ENCODE results near the gene CALN1. TPM values are rescaled to one million over a fixed set of nuclear protein-coding genes. Genes with fewer than 3 reads are reported as not detected.
"Not testable (repeated sequence)": the region's sequence is repeated elsewhere in the genome, so short reads cannot be mapped to it uniquely, and the experiment has no call there.

Gene CALN1
- total RNA-seq, result 0.24 TPM

GRCh38 chr7:72412121-72412618 is at the start of gene CALN1:
TSS of gene CALN1 (minus strand) at chr7:72412338.
- ATAC-seq, result not testable (repeated sequence)

DNA sequence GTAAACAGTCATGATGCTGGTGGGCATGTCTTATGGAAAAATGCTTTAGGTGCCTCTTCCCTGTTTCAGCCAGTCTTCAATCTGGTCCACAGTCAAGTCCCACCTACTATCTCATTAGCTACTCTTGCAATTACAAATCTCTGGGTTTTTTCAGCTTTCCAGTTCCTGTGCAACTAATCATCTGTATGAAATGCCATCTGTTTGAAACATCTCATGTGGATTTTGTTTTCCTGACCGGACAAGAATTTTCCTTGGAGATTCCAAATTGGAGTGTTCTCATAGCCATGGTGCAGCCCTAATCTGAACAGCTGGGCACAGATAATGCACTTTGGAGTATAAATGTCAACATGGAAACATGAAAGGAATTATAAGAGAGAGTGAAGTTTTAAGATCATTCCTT is 41.3 kb upstream of the CALN1 start:
- no peak for ATAC-seq

DNA sequence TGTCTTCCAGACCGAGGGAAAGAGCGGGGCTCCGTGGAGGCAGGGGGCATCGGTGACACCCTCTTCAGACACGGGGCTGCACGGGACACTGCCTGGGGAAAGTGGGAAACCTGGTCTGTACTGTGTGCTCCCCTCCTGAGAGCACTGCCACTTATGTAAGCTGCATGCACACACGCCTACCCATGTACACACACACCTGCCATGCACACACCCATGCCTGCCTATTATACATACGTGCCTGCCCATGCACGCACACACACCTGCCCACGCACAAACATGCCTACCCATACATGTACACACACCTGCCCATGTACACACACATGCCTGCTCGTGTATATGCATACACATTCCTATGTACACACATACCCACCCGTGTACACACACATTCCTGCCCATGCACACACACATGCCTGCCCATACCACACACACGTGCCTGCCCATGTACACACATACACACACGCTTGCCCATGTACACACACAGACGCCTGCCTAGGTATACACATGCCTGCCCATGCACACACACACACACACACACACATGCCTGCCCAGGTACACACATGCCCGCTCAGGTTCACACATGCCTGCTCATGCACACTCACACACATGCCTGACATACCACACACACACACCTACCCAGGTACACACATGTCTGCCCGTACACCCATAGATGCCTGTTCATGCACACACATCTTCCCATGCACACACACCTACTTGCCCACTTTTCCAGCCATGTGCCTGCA is 35.5 kb upstream of the CALN1 start:
- ATAC-seq, result no peak

- no peak for ATAC-seq
These were observed 34.7 kb upstream of the CALN1 start for GRCh38 chr7:72446591-72447462.

DNA sequence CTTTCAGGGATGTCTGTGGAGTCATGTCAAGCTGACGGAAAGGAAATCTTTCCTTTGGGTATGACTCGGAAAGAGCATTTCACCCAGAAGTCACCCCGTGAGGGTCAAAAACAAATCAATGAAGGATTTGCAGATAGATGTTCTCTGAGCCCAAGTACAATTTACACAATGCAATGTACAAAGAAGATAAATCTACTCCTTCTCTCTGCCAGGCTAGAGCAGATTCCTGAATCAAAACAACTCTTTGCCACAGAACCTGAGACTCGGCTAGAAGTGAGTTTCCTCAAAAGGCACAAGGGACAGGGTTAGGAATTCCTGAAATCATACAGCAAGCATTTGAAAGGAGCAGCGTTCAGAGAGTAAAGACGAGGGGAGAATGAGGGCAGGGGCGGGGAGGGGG is 34.0 kb upstream of the CALN1 start:
- no peak for ATAC-seq

- ATAC-seq, result no peak
These were observed 33.4 kb upstream of the CALN1 start for GRCh38 chr7:72445580-72445979.

GRCh38 chr7:72445075-72445474 is 32.9 kb upstream of the CALN1 start:
- ATAC-seq, result no peak

GRCh38 chr7:72444026-72444776 is 32.1 kb upstream of the CALN1 start:
- ATAC-seq, result no peak

DNA sequence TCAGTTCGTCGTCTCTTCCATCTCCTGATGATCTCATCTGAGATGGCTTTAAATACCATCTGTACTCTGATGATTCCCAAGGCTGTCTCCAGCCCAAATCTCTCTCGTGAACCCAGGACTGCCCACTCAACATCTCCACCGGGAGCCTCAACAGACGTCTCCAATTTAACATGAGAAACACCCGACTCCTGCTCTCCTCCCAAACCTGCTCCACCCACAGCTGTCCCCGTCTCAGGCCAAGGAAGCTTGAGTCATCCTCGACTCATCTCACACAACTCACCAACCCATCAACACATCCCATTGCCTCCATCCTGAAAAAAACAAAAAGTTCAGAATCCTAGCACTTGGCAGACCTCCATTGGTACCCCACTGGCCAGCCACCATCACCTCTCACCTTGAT is 29.7 kb upstream of the CALN1 start:
- ATAC-seq, result no peak

DNA sequence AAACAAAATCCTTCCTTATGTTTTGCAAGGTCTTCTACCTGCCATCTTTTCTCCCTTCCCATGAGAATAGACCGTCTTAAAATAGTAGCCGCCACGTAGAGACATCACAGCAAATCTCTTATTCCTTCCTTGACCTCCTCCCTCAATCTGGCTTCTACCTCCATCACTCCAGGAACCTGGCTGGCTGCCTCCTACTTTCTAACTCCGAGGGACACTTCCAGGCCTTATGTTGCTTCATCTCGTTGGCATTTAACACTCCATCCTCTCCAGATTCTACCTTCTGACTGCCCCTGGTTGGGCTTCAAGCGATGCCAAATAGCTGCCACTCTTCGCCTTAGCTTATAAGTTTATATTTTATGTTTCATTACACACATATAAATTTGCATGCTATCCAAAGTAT is 26.4 kb upstream of the CALN1 start:
- ATAC-seq, result no peak

DNA sequence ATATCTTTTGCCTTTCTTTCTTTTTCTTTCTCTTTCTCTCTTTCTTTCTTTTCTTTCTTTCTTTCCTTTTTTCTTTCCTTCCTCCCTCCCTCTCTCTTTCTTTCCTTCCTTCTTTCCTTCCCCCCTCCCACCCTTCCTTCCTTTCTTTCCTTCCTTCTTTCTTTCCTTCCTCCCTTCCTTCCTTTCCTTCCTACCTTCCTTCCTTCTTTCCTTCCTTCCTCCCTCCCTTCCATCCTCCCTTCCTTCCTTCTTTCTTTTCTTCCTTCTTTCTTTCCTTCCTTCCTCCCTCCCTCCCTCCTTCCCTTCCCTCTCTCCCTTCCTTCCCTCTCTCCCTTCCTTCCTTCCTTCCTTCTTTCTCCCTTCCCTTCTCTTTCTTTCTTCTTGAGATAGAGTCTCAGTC is 25.5 kb upstream of the CALN1 start:
- ATAC-seq, result no peak

GRCh38 chr7:72437061-72437585 is 25.0 kb upstream of the CALN1 start:
- no peak for ATAC-seq

DNA sequence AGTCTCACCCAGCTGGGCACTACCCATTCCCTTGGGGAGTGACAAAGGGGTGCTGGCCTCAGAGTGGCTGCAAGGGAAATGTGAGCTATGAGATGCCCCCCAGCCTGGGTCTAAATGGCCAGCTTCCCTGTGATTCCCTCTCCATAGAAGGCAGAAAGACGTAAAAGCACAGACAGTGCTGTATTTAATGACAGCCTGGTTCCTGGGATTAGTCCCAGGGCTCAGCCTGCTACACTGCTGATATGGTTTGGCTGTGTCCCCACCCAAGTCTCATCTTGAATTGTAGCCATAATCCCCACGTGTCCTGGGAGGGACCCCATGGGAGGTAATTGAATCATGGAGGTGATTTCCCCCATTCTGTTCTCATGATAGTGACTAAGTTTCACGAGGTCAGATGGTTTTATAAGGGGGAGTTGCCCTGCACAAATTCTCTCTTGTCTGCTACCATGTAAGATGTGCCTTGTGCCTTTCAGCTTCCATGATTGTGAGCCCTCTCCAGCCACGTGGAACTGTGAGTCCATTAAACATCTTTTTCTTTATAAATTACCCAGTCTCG is 23.9 kb upstream of the CALN1 start:
- no peak for ATAC-seq

DNA sequence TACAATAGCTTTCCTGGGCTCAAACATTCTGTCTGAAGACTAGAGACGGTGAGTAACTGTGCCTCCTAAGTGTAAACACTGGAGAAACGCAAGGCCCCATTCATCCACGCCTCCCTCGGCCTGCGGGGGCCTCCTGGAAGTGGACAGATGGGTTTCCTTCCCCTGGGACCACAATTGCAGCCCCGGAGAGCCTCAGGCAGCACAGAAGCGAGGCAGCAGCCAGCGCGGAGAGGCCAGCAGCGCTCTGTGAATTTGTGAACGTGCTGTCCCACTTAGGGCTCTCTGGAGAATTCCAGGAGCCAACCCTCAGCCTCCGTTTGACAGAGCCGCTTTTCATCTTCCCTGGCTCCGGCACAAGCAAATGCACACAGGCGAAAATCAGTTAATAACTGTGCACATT is 23.2 kb upstream of the CALN1 start:
- no peak for ATAC-seq

DNA sequence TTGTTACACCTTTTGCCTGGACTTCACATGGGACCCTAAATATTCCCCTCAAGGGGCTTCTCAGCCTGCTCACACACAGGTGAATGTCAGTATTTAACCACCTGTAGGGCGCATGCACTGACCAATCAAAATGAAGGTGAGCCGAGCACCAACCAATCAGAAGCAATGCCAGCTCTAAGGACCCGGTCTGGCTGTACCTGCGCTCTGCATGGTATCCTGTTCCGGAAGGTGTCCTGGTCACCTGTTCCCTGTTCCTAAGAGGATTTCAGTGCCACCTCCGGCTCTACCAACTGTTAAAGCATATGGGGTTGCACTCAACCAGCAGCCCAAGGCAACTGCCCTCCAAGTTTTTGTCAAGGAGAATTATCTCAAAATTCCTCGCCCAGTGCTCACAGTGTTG is 18.4 kb upstream of the CALN1 start:
- no peak for ATAC-seq

GRCh38 chr7:72429316-72429715 is 17.2 kb upstream of the CALN1 start:
- no peak for ATAC-seq

GRCh38 chr7:72416846-72417245 is 4.7 kb upstream of the CALN1 start:
- ATAC-seq, result no peak

GRCh38 chr7:72415586-72415985 is 3.4 kb upstream of the CALN1 start:
- no peak for ATAC-seq

DNA sequence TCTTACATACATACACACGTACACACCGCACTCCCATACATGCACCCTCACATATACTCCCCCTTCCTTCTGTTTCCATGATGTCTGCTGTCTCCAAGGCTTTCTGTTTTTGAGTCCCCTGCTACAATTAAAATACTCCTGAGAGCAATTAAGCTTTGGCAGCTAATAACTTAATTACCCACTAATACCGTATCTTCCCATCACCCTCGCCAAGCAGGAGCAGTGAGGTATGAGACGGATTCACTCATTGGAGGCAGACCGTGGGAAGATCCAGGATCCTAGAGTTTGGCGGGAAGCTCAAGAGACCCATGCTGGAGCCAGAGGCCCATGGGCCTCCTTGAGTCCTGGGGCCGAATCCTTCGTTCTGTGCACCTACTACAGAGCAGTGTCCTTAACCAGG is 1.7 kb upstream of the CALN1 start:
- ATAC-seq, result no peak

GRCh38 chr7:72413290-72413689 is 1.2 kb upstream of the CALN1 start:
- no peak for ATAC-seq

GRCh38 chr7:72411419-72411818 is 719 bp downstream of the CALN1 start:
- no peak for ATAC-seq

DNA sequence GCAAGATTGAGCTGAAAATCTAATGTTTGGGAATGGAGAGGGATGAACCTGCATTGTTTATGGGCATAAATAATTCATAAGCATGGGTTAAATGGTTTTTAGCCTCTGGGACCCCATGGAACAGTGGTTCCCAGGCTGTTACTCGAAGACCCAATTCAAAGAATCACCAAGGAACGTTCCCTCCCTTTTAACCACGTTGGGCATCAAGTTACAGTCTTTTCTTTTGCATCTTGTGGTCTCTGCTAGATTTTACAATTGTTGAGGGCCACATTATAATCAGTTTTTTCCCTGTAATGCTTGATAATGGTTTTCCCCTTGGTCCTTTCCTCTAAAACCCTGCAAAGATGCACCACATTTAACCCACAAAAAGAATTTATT is 2.5 kb downstream of the CALN1 start:
- no peak for ATAC-seq

Measured in esophagus mucosa (tissue), 1 donor.